ENCODE data around the gene MAGI2. TPM values are rescaled to one million over a fixed set of nuclear protein-coding genes. Genes with fewer than 3 reads are reported as not detected.

The MAGI2 gene
- total and polyA plus RNA-seq, 2 experiments from 2014 or later = 10.4 to 26.4 TPM

DNA sequence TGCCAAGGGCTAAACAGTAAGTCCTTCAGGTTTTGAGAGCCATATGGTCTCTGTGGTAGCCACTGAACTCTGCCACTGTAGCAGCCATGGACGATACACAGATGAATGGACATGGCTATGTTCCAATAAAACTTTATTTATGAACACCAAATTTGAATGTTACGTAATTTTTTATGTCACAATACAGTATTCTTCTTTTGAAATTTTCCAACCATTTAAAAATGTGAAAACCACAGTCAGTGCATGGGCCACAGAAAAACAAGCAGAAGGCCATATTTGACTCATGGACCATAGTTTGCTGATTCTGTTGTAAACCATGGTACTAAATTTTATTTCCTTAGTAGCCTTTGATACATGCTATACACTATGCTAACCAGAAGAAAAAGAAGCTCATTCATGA is 361.8 kb downstream of the MAGI2 start:
- Histone ChIP-seq H4K20me1 (replicated peaks; ENCODE audit: insufficient read depth) (no peaks in the 10 kb centered on the region), H3K4me1 (ENCODE audit: insufficient read depth) (no peaks in the 10 kb centered on the region), H3K79me2 (replicated peaks; ENCODE audit: insufficient read depth) (no peaks in the 10 kb centered on the region), H3K4me2 (no peak overlapping the region), H3K9me2 (ENCODE audit: insufficient read depth) (no peaks in the 10 kb centered on the region; the same call in 1 of the 2 replicates), H3K36me3 (ENCODE audit: insufficient read depth) (no peaks in the 10 kb centered on the region), H3K27ac (ENCODE audit: low read depth) (no peak overlapping the region), H3K4me3 (no peak overlapping the region), H3K27me3 (ENCODE audit: insufficient read depth) (no peaks in the 10 kb centered on the region), H3F3A (replicated peaks; ENCODE audit: low read depth) (no peaks in the 10 kb centered on the region), H2AFZ (no peak overlapping the region)
- Mint-ChIP-seq H3K4me1 (no peaks in the 10 kb centered on the region), H3K27ac (no peak overlapping the region), H3K4me3 (no peak overlapping the region), H3K9me3 (0 out of 3 replicates have a peak, but pooled peaks cover 9% of the 10 kb centered on the region), H3K27me3 (ENCODE audit: insufficient read depth, low read depth, poor library complexity) (no peaks in the 10 kb centered on the region), H3K36me3 (ENCODE audit: low read depth) (no peaks in the 10 kb centered on the region)
- no peak for TF ChIP-seq ZNF114 (CRISPR knock-in tag; IDR thresholded peaks at IDR 0.05)
- no peak for TF ChIP-seq JUNB (IDR thresholded peaks at IDR 0.05; ENCODE audit: unreplicated experiment)
- no peak for TF ChIP-seq EZH2 (IDR thresholded peaks at IDR 0.05; ENCODE audit: low read depth, unreplicated experiment)
- TF ChIP-seq CREB1 (CRISPR knock-in tag; IDR thresholded peaks at IDR 0.05; ENCODE audit: low read depth) = no peak
- TF ChIP-seq, protein P1, sequence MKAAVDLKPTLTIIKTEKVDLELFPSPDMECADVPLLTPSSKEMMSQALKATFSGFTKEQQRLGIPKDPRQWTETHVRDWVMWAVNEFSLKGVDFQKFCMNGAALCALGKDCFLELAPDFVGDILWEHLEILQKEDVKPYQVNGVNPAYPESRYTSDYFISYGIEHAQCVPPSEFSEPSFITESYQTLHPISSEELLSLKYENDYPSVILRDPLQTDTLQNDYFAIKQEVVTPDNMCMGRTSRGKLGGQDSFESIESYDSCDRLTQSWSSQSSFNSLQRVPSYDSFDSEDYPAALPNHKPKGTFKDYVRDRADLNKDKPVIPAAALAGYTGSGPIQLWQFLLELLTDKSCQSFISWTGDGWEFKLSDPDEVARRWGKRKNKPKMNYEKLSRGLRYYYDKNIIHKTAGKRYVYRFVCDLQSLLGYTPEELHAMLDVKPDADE (IDR thresholded peaks at IDR 0.05) = no peak
- TF ChIP-seq, protein P2, sequence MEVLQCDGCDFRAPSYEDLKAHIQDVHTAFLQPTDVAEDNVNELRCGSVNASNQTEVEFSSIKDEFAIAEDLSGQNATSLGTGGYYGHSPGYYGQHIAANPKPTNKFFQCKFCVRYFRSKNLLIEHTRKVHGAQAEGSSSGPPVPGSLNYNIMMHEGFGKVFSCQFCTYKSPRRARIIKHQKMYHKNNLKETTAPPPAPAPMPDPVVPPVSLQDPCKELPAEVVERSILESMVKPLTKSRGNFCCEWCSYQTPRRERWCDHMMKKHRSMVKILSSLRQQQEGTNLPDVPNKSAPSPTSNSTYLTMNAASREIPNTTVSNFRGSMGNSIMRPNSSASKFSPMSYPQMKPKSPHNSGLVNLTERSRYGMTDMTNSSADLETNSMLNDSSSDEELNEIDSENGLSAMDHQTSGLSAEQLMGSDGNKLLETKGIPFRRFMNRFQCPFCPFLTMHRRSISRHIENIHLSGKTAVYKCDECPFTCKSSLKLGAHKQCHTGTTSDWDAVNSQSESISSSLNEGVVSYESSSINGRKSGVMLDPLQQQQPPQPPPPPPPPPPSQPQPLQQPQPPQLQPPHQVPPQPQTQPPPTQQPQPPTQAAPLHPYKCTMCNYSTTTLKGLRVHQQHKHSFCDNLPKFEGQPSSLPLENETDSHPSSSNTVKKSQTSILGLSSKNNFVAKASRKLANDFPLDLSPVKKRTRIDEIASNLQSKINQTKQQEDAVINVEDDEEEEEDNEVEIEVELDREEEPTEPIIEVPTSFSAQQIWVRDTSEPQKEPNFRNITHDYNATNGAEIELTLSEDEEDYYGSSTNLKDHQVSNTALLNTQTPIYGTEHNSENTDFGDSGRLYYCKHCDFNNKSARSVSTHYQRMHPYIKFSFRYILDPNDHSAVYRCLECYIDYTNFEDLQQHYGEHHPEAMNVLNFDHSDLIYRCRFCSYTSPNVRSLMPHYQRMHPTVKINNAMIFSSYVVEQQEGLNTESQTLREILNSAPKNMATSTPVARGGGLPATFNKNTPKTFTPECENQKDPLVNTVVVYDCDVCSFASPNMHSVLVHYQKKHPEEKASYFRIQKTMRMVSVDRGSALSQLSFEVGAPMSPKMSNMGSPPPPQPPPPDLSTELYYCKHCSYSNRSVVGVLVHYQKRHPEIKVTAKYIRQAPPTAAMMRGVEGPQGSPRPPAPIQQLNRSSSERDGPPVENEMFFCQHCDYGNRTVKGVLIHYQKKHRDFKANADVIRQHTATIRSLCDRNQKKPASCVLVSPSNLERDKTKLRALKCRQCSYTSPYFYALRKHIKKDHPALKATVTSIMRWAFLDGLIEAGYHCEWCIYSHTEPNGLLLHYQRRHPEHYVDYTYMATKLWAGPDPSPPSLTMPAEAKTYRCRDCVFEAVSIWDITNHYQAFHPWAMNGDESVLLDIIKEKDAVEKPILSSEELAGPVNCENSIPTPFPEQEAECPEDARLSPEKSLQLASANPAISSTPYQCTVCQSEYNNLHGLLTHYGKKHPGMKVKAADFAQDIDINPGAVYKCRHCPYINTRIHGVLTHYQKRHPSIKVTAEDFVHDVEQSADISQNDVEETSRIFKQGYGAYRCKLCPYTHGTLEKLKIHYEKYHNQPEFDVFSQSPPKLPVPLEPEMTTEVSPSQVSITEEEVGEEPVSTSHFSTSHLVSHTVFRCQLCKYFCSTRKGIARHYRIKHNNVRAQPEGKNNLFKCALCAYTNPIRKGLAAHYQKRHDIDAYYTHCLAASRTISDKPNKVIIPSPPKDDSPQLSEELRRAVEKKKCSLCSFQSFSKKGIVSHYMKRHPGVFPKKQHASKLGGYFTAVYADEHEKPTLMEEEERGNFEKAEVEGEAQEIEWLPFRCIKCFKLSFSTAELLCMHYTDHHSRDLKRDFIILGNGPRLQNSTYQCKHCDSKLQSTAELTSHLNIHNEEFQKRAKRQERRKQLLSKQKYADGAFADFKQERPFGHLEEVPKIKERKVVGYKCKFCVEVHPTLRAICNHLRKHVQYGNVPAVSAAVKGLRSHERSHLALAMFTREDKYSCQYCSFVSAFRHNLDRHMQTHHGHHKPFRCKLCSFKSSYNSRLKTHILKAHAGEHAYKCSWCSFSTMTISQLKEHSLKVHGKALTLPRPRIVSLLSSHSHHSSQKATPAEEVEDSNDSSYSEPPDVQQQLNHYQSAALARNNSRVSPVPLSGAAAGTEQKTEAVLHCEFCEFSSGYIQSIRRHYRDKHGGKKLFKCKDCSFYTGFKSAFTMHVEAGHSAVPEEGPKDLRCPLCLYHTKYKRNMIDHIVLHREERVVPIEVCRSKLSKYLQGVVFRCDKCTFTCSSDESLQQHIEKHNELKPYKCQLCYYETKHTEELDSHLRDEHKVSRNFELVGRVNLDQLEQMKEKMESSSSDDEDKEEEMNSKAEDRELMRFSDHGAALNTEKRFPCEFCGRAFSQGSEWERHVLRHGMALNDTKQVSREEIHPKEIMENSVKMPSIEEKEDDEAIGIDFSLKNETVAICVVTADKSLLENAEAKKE (CRISPR knock-in tag; IDR thresholded peaks at IDR 0.05) = no peak
- no peak for ATAC-seq
- no peak for DNase-seq (ENCODE audit: low spot score)
